T-cell (primary cell): ENCODE data around the gene AIG1. TPM values are rescaled to one million over a fixed set of nuclear protein-coding genes. Genes with fewer than 3 reads are reported as not detected.
"Not testable (repeated sequence)": the region's sequence is repeated elsewhere in the genome, so short reads cannot be mapped to it uniquely, and the experiment has no call there.

Source experiments
- ATAC-seq, 4 experiments: fragments of 200-7000 bp in 3 of 4; fragments of 150-1000 bp in 1 of 4; cut with Tn5 transposase; replicated peaks in 1 of 4; 1 replicate in 3 of 4; 2 replicates in 1 of 4; pipeline ENCODE4 v1.10.0; 2021; ENCODE audit warnings: moderate library complexity in 3 of 4, mild to moderate bottlenecking in 2 of 4, moderate number of reproducible peaks in 1 of 4
- CTCF ChIA-PET, 2 donors: fragments of 300-600 bp; sonication (Branson Sonifier 250); formaldehyde crosslinking; loops; one replicate each; lab custom pipeline; 2022; ENCODE audit warnings: antibody characterized with exemption in 2 of 2; lab: Charles Lee
- POLR2A ChIA-PET, 2 donors: fragments of 300-600 bp; sonication (Branson Sonifier 250); formaldehyde crosslinking; loops; one replicate each; lab custom pipeline; 2022; ENCODE audit warnings: antibody characterized with exemption in 2 of 2; lab: Charles Lee
- DNase-seq, 35 experiments: peaks; one replicate each; pipeline versions ENCODE4 v3.0.0 to v3.0.0-alpha.2; 2013 to 2023
- H3K27ac ChIP-seq: one replicate; pipeline ENCODE4 v1.5.1; 2013; ENCODE audit warnings: low read length
- H3K27me3 ChIP-seq, 2 experiments: replicated peaks in 1 of 2; 1 replicate in 1 of 2; 2 replicates in 1 of 2; pipeline versions ENCODE4 v1.6.1 to v1.7.0; 2013; ENCODE audit warnings: low read length in 1 of 2, mixed read lengths in 1 of 2; ENCODE audit not compliant: control insufficient read depth in 2 of 2, insufficient read depth in 2 of 2; ENCODE audit errors: extremely low read depth in 1 of 2
- H3K36me3 ChIP-seq, 2 donors: 1 replicate in 1 of 2; 2 replicates in 1 of 2; pipeline versions ENCODE4 v1.6.1 to v1.7.0; 2013; ENCODE audit warnings: low read length in 1 of 2; ENCODE audit not compliant: control insufficient read depth in 2 of 2, insufficient read depth in 1 of 2; ENCODE audit errors: extremely low read depth in 1 of 2
- H3K4me1 ChIP-seq, 2 experiments: 1 replicate in 1 of 2; 2 replicates in 1 of 2; pipeline versions ENCODE4 v1.6.1 to v1.7.0; 2013; ENCODE audit warnings: low read length in 2 of 2, mixed read lengths in 1 of 2; ENCODE audit not compliant: insufficient read depth in 2 of 2, control insufficient read depth in 1 of 2; ENCODE audit errors: extremely low read depth in 1 of 2
- H3K4me3 ChIP-seq, 2 donors: 1 replicate in 1 of 2; 2 replicates in 1 of 2; pipeline versions ENCODE4 v1.5.1 to v1.7.0; 2013; ENCODE audit warnings: mild to moderate bottlenecking in 2 of 2, low read length in 1 of 2, moderate library complexity in 1 of 2; ENCODE audit not compliant: control insufficient read depth in 1 of 2; ENCODE audit errors: extremely low read depth in 1 of 2
- H3K9me3 ChIP-seq: 2 replicates; pipeline ENCODE4 v1.7.0; 2013
- H3K27ac Mint-ChIP-seq, 2 donors: one replicate each; pipeline ENCODE4 v1.8.0; 2020 to 2021; ENCODE audit warnings: mild to moderate bottlenecking in 2 of 2, mixed read lengths in 2 of 2
- H3K27me3 Mint-ChIP-seq, 2 donors: one replicate each; pipeline ENCODE4 v1.8.0; 2021 to 2022; ENCODE audit warnings: mixed read lengths in 2 of 2
- H3K36me3 Mint-ChIP-seq: one replicate; pipeline ENCODE4 v1.8.0; 2021; ENCODE audit warnings: mixed read lengths
- H3K4me1 Mint-ChIP-seq, 3 donors: one replicate each; pipeline ENCODE4 v1.8.0; 2020 to 2022; ENCODE audit warnings: mixed read lengths in 3 of 3, mild to moderate bottlenecking in 1 of 3
- H3K4me3 Mint-ChIP-seq, 3 donors: one replicate each; pipeline ENCODE4 v1.8.0; 2020 to 2022; ENCODE audit warnings: mild to moderate bottlenecking in 3 of 3, mixed read lengths in 3 of 3, moderate library complexity in 3 of 3
- H3K9me3 Mint-ChIP-seq, 3 donors: one replicate each; pipeline ENCODE4 v1.8.0; 2020 to 2022; ENCODE audit warnings: mixed read lengths in 3 of 3
- WGBS: methylation state at CpG from one replicate; pipeline ENCODE4 v1.1.5; 2013; ENCODE audit warnings: missing lambda C conversion rate; ENCODE audit not compliant: insufficient coverage; 5-methylcytosine and 5-hydroxymethylcytosine counted together
- total RNA-seq, 35 experiments: library from RNA in 6 of 35; stranded (reverse) in 6 of 35; fragments of 120-200 nt in 1 of 35; gene quantifications; one replicate each; pipeline versions ENCODE4 v1.2.1 to v1.2.4 and lab custom pipeline; 2013 to 2026

Gene AIG1
- total RNA-seq, 5 donors from 2014 or later (not counting 1 experiment from before 2014, with no cell fraction given), result 6.0 to 13.4 (median 7.6) TPM

GRCh38 chr6:143139884-143140283 lies 79.2 kb downstream of the AIG1 start:
- H3K9me3 Mint-ChIP-seq, H3K4me1 ChIP-seq, H3K27ac Mint-ChIP-seq, H3K4me3 Mint-ChIP-seq, POLR2A ChIA-PET, H3K27me3 ChIP-seq, ATAC-seq, H3K27ac ChIP-seq, H3K9me3 ChIP-seq, CTCF ChIA-PET, H3K27me3 Mint-ChIP-seq, H3K4me3 ChIP-seq, H3K36me3 ChIP-seq, DNase-seq: not testable (repeated sequence)
- 82% methylated on average over 2 of the region's 5 CpGs for WGBS
- peaks cover 34% of the 10 kb centered on the region for H3K36me3 Mint-ChIP-seq
- peaks cover 23 to 29% (median 28%) of the 10 kb centered on the region in 3 donors for H3K4me1 Mint-ChIP-seq

- H3K36me3 ChIP-seq, result peaks cover 0 to 3% of the 10 kb centered on the region in 2 donors
- Mint-ChIP-seq H3K4me3 (no peak overlapping the region), H3K27me3 (no peaks in the 10 kb centered on the region), H3K9me3 (peaks cover 0 to 5% (median 5%) of the 10 kb centered on the region in 3 donors), H3K4me1 (peaks cover 20 to 26% (median 24%) of the 10 kb centered on the region in 3 donors), H3K36me3 (peaks cover 34% of the 10 kb centered on the region), H3K27ac (no peak overlapping the region)
- WGBS, result 100% methylated on average over 1 of the region's 2 CpGs
- H3K27ac ChIP-seq, result no peak overlapping the region
- peaks cover 4 to 6% of the 10 kb centered on the region in 2 experiments for H3K4me1 ChIP-seq
- CTCF ChIA-PET, result interaction anchor here in 1 of 2 donors (0.5 kb wide), 1 partner anchor 72 kb away, joined by 4 read pairs; no protein-coding TSS in a partner anchor
- POLR2A ChIA-PET, result no interaction called here
- ATAC-seq, result no peak
- H3K9me3 ChIP-seq, result no peaks in the 10 kb centered on the region
- DNase-seq, result no peak
- H3K27me3 ChIP-seq, result no peaks in the 10 kb centered on the region
- no peak overlapping the region for H3K4me3 ChIP-seq
Measured at GRCh38 chr6:143140767-143141166, 80.1 kb downstream of the AIG1 start.

- Histone ChIP-seq H3K4me1 (peaks cover 4 to 6% of the 10 kb centered on the region in 2 experiments), H3K4me3 (no peak overlapping the region), H3K27ac (no peak overlapping the region), H3K36me3 (peaks cover 0 to 3% of the 10 kb centered on the region in 2 donors), H3K9me3 (no peaks in the 10 kb centered on the region), H3K27me3 (no peaks in the 10 kb centered on the region)
- WGBS, result 100% methylated on average over 1 of the region's 2 CpGs
- peaks cover 36% of the 10 kb centered on the region for H3K36me3 Mint-ChIP-seq
- no peak for ATAC-seq
- H3K4me1 Mint-ChIP-seq, result peaks cover 14 to 19% (median 18%) of the 10 kb centered on the region in 3 donors
- DNase-seq, result no peak
- no peak overlapping the region for H3K27ac Mint-ChIP-seq
- H3K4me3 Mint-ChIP-seq, result no peak overlapping the region
- ChIA-PET CTCF (interaction anchor here in 1 of 2 donors (0.5 kb wide), 1 partner anchor 72 kb away, joined by 4 read pairs; no protein-coding TSS in a partner anchor), POLR2A (no interaction called here)
- H3K9me3 Mint-ChIP-seq, result peaks cover 0 to 5% (median 5%) of the 10 kb centered on the region in 3 donors
- H3K27me3 Mint-ChIP-seq, result no peaks in the 10 kb centered on the region
Measured at GRCh38 chr6:143141442-143141841, 80.8 kb downstream of the AIG1 start.

- no peaks in the 10 kb centered on the region for H3K9me3 Mint-ChIP-seq
- ATAC-seq (no peak), DNase-seq (no peak)
- Histone ChIP-seq H3K4me1 (no peaks in the 10 kb centered on the region), H3K27ac (no peak overlapping the region), H3K27me3 (no peaks in the 10 kb centered on the region), H3K36me3 (no peaks in the 10 kb centered on the region), H3K4me3 (no peak overlapping the region), H3K9me3 (no peaks in the 10 kb centered on the region)
- no peak overlapping the region for H3K27ac Mint-ChIP-seq
- WGBS, result no CpG with 5 or more reads among the region's 3 CpGs
- H3K36me3 Mint-ChIP-seq, result peaks cover 18% of the 10 kb centered on the region
- ChIA-PET CTCF (no interaction called here), POLR2A (no interaction called here)
- no peak overlapping the region for H3K4me3 Mint-ChIP-seq
- H3K27me3 Mint-ChIP-seq, result no peaks in the 10 kb centered on the region
- no peaks in the 10 kb centered on the region for H3K4me1 Mint-ChIP-seq
Measured at GRCh38 chr6:143146186-143146851, 85.6 kb downstream of the AIG1 start.

DNA sequence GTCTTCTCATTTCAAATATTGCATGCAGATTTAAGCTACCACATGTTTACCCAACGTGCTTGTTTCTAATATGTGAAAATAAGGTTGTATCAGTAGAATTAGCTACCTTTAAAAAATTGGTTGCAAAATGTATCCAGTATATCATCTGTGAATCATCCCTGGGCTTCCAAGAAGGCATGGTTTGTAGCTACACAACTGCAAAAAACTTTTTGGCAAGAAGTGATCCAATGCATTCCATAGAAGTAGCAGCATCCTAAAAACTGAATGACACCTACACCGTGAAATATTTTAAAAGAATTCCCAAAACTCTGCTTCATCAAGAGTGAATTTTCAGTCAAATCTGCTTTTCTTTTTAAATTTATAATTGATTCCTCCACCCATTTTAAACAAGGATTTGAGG lies 89.1 kb downstream of the AIG1 start:
- H3K27ac ChIP-seq, result no peak overlapping the region
- Mint-ChIP-seq H3K9me3 (no peaks in the 10 kb centered on the region), H3K4me3 (no peak overlapping the region), H3K27ac (no peak overlapping the region), H3K4me1 (no peaks in the 10 kb centered on the region), H3K36me3 (peaks cover 14% of the 10 kb centered on the region), H3K27me3 (no peaks in the 10 kb centered on the region)
- no peaks in the 10 kb centered on the region for H3K9me3 ChIP-seq
- no peaks in the 10 kb centered on the region for H3K4me1 ChIP-seq
- H3K27me3 ChIP-seq, result no peaks in the 10 kb centered on the region
- no peak for ATAC-seq
- H3K4me3 ChIP-seq, result no peak overlapping the region
- ChIA-PET CTCF (interaction anchor here in 1 of 2 donors (0.7 kb wide), 1 partner anchor 52 kb away, joined by 9 read pairs; no protein-coding TSS in a partner anchor), POLR2A (interaction anchor here in 1 of 2 donors (0.6 to 0.7 kb wide), 2 partner anchors 15 to 101 kb away, joined by 4 to 10 read pairs; no protein-coding TSS in a partner anchor)
- no peak for DNase-seq
- no CpG with 5 or more reads among the region's 2 CpGs for WGBS
- H3K36me3 ChIP-seq, result no peaks in the 10 kb centered on the region

- H3K27ac Mint-ChIP-seq, result no peak overlapping the region
- ChIA-PET POLR2A (interaction anchor here in 1 of 2 donors (0.6 kb wide), 1 partner anchor 14 kb away, joined by 4 read pairs; no protein-coding TSS in a partner anchor), CTCF (no interaction called here)
- H3K4me3 Mint-ChIP-seq, result no peak overlapping the region
- H3K4me1 Mint-ChIP-seq, result no peaks in the 10 kb centered on the region
- DNase-seq (no peak), ATAC-seq (no peak)
- Histone ChIP-seq H3K27me3 (no peaks in the 10 kb centered on the region), H3K4me3 (no peak overlapping the region), H3K27ac (no peak overlapping the region), H3K4me1 (no peaks in the 10 kb centered on the region), H3K36me3 (no peaks in the 10 kb centered on the region), H3K9me3 (no peaks in the 10 kb centered on the region)
- no peaks in the 10 kb centered on the region for H3K9me3 Mint-ChIP-seq
- H3K36me3 Mint-ChIP-seq, result peaks cover 14% of the 10 kb centered on the region
- no peaks in the 10 kb centered on the region for H3K27me3 Mint-ChIP-seq
- no CpG with 5 or more reads among the region's 1 CpG for WGBS
Measured at GRCh38 chr6:143150281-143150680, 89.6 kb downstream of the AIG1 start.
